HG02610 (cell line): ENCODE measurements around the gene TRAPPC2L.

Experiments used
- ATAC-seq: cut with Tn5 transposase; IDR thresholded peaks from one replicate; pipeline ENCODE4 v1.9.1; 2021; ENCODE audit warnings: mild to moderate bottlenecking, moderate library complexity; ENCODE audit not compliant: unreplicated experiment

The TRAPPC2L gene

DNA sequence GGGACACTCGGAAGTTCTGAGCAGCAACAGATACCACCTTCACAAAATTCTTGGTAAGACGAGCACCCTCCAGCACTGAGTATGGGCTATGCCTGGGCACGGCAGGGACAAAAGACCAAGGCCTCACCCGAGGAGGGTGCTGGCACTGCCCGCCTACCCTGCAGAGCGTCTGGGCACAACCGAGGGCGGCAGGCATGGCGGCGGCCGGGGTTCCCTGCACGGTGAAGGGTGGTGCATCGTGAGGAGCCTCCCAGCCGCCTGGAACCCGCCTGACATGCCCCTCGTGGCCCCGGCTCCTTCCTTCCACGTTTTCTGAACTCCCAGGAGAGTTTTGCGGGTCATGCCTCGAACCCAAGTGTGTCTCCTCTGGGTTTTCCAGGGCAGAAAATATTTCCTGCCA is 19.1 kb upstream of the TRAPPC2L start:
- no peak for ATAC-seq

DNA sequence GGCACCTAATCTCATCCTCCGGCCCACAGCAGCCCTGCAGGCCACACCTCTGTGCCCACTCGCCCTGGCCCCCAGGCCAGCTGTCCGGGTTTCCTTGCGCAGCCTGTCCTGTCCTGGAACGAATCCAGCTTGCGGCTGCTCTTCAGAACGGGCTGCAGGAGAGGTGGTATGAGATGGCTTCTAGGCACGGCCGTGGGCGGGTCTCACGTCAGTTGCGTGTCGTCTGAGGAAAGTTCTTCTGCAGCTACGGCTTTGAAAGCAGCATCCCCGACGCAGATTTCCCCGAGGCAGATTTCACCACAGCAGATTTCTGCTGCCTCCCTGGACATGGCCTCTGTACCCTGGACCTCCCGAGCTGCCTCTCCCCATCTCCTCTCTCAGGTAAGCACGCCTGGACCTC is 18.4 kb upstream of the TRAPPC2L start:
- no peak for ATAC-seq

DNA sequence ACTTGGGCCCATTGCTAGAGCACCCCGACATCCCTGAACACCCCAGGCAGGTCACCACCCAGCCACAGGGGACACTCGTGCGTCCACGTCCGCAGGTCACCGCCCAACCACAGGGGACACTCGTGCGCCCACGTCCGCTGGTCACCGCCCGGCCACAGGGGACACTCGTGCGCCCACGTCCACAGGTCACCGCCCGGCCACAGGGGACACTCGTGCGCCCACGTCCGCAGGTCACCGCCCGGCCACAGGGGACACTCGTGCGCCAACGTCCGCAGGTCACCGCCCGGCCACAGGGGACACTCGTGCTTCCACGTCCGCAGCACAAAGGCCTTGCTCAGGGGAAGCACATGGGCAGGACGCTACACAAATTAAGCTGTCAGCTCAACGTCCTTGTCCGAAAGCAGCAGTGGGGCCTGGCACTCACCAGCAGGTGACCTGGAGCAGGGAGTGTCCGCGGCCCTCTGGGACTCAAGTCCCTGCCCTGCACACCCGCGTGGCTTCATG is 17.8 kb upstream of the TRAPPC2L start:
- ATAC-seq, result no peak

DNA sequence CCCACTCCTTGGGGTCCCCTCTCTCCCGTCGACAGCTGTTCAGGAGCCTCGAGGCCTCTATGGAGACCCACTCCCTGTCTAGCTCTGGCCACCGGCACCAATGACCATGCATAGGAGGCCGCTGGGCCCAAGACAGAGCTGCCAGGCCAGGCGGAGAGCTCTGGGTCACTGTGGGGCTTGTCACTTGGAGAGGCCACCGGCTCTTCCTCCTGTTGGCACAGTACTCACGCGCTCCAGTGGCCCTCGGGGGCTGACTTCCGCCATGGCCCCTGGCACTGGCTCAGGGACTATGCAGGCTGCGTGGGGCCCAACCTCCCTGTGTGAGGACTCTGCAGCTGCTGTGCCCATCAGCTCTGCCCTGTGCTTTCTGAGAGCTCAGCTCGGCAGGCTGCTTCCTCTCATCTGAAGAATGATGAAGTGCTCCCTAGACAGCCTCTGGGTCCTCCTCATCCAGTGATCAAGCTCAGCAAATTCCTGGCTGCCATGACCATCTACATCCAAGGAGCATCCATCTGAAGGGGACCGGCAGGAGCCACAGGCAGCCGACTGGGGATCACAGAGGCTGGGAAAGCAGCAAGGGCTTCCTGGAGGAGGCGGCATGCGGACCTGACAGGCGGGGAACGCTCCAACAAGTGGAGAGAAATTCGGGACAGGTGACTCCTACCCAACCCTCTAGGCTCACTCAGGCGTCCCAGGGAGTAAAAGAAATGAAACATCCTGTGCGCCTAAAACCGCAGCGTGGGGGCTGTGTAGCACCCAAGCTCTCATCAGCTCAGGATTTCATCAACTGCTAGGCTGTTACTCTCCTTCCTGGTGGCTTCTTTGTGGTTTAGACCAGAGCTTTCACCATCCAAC is 17.0 kb upstream of the TRAPPC2L start:
- ATAC-seq, result no peak

DNA sequence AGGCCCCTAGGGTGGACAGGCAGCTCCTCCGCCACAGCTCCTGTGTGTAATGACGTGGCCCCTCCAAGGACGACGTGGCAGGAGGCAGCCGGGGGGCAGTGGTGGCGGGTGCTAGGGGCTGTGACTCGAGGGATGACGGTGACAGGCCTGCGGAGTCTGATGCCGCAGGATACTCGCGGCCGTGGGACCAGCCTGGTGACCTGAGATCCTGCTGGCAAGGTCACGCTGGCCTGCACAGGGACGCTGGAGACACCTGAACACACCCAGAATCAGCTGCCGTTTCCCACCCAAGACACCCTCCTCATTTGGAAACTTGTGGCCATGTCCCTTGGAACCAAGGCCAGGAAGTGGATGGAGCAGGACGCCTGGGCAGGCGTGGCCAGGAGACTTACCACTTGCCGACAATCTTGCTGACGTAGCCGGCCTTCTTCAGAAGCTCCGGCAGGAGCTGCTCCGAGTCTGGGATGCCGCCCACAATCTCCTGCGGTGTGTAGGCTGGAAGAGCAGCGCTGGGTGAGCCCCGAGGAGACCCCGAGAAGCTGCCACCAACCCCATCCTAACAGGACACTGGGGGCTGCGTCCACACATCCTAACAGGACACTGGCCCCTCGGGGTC is 16.2 kb upstream of the TRAPPC2L start:
- no peak for ATAC-seq

DNA sequence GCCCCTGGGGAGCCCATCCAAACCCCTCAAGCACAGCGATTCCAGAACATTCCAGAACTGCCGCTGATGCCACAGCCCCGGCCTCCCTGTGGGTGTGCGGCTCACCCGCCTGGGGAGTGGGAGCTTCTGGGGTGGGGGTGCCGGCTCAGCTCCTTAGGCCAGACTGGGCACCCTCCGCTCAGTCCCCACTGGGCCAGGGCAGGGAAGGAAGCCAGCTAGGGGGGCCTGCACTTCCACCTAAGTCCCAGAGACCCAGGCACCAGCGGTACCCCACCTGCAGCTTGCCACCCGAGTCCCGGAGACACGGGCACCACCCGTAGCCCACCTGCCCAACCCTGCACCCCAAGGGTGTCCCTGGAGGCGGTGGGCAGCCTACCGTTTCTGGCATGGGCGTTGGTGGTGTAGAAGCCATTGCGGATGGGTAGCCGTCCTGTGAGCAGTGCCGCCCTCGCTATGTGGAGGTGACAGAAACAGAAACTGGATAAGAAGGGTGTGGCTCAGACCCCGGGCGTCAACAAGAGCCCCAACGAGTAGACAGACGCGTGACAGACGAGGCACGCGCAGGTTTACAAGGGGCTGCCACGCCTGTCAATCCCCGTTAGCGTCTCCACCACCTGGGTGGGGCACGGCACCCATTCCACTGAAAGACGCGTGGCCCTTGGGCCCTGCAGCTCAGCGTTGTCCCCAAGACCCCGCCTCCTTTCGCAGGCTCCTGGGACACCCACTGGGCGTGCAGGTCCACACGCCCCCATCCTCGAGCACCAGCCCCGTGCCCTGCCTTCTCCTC is 15.2 kb upstream of the TRAPPC2L start:
- no peak for ATAC-seq

DNA sequence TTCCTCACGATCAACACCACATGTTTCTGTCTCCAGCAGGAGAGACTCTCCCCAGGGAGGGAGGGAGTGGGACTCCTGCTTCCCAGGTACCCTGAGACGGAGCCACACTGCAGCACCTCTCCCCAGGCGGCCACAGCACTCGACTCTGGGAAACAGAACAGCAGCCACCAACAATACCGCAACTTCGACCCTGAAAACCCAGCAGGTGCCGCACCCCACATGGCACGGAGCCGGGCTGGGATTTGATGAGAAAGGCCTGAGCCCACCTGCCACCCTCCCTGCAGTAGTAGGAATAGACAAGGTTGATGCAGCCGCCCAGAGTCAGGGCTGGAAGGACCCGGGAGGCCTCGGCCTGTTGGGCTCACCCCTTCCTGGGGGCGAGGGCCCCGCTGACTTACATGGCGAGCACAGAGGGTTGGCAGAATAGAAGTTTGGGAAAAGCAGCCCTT is 14.6 kb upstream of the TRAPPC2L start:
- ATAC-seq, result no peak

DNA sequence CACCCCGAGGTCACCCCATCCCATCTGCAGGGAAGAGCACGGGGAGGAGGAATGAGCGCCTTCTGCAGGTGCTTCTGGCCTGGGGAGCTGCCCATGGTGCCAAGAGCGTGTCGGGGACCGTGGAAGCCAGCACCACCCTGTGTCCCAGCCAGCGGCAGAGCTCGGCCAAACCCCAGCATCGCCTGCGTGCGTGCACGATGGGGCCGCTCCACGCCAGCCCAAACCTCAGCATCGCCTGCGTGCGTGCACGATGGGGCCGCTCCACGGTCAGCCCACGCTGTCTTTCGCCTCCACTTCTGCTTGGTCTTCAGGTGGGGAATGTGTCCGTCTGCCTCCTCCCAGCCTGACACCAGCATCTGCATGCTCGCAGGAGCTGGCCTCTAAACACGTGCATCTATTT is 14.1 kb upstream of the TRAPPC2L start:
- no peak for ATAC-seq

DNA sequence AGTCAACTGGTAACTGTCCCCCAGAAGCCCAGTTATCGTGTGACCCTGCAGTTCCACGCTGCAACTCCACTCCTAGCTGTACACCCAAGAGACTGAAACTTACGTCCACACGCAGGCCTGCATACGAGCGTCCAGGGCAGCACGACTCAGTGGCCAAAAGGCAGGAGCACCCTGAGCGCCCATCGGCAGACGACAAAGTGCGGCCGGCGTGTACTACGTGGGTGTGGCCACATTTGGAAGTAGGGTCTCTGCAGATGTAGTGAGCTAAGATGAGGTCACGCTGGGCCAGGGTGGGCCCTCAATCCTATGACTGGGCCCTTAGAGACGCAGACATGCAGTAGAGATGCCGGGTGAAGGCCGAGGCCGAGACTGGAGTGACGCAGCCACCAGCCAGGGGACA is 13.7 kb upstream of the TRAPPC2L start:
- ATAC-seq, result no peak

DNA sequence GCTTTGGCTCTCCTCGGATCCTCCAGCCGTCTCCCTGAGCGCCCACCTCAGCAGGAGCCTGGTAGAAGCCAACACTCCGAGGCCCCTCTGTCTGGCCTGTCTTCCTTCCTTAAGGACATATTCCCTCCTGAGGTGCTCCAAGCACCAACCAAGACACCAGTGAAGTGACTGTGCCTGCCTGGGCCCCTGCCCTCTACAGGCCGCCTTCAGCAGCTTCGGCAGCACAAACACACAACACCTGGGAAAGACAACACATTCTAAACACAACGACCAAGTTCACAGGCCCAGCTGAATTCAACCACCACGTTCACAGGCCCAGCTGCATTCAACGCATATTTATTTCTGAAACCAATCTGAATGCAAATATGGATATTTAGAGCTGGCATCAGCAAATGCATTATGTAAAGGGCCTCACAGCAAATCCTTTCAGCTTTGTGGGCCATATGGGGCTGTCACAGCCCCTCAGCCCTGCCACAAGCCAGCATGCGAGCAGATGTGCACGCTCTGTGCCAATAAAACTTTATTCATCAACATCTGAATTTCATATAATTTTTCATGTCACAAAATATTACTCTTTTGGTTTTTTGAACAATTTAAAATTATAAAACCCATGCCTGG is 12.4 kb upstream of the TRAPPC2L start:
- no peak for ATAC-seq

DNA sequence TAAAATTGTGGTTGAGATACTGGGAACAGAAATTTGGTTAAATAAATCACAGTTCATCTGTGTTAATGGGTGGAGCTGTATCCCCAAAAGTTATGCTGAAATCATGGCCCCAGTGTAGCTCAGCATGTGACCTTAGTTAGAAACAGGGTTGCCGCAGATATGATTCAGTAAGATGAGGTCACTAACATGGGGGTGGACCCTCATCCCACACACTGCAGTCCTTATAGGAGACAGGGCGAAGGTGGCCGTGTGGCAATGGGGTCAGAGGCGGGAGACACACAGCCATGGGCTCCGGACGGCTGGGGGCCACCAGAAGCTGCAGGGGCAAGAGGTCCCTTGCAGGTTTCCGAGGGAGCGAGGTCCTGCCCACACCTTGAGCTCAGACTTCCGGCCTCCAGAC is 10.8 kb upstream of the TRAPPC2L start:
- ATAC-seq, result no peak

DNA sequence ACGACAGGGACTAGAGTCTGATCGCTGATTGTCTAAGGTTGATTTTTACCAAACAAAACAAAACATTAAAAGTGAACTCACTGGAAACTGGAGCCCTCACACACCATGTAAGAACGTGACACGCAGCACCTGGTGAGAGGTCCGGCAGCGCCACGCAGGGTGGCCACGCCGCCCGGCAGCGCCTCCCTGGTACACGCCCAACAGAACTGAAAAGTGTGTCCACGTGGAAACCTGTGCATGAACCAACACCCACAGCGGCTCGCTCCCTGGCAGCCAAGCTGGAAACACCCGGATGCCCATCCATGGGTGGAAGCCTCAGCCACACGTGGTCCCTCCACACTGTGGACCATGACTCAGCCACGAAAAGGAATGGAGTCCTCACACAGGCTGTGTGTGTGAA is 9.3 kb upstream of the TRAPPC2L start:
- ATAC-seq, result no peak

DNA sequence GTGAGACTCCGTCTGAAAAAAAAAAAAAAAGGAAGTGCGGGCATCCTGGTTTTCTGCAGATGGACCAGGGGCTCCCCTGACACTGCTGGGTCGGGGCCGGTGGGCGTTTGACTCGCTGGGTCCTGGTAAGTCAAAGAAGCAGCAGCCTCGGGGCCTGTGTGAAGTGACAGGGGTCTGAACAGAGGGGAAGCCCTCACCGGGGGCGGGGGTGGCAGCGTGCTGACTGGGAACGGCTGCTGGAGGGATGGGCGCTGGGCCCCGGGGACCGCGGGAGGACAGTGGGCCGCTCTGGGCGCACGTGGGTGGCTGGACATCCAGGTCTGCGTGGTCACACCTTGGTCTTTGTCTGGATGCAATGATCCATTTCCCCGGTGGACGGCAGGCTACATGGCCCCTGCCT is 8.4 kb upstream of the TRAPPC2L start:
- no peak for ATAC-seq

DNA sequence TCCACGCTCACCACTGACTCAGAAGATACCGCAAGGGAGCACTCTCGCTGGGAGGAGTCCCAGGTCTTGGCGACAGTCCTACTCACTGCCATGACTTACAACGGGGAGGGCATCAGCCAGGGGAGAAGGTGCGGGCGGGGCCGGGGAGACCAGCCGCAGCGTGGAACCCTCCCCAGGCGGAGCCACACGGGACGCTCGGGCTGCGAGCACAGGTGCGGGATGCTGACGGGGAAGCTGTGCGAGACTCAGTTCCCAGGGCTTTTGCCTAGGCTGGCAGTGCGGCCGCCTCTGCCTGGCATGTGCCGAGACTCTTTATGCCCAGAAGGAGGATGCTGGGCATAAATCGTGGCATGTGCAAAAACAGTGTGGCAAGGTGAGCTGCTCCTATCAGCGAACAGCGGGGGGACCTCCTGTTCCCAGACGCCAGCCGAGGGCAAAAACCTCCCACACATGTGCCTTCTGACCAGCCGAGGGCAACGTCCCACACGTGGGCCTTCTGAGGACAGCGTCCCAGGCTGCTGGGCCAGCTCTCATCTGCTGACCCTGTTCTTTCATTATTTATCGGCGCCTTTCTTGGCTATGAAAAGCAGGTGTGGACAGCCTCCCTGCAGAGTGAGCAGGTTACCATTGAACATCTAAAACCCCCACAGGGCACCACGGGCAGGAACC is 6.3 kb upstream of the TRAPPC2L start:
- no peak for ATAC-seq

DNA sequence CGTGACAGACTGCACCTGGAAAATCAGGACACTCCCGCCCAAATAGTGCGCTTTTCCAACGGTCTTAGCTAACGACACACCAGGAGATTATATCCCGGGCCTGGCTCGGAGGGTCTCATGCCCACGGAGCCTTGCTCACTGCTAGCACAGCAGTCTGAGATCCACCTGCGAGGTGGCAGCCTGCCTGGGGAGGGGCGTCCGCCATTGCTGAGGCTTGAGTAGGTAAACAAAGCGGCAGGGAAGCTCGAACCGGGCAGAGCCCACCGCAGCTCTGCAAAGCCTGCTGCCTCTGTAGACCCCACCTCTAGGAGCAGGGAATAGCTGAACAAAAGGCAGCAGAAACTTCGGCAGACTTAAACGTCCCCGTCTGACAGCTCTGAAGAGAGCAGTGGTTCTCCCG is 5.3 kb upstream of the TRAPPC2L start:
- no peak for ATAC-seq

DNA sequence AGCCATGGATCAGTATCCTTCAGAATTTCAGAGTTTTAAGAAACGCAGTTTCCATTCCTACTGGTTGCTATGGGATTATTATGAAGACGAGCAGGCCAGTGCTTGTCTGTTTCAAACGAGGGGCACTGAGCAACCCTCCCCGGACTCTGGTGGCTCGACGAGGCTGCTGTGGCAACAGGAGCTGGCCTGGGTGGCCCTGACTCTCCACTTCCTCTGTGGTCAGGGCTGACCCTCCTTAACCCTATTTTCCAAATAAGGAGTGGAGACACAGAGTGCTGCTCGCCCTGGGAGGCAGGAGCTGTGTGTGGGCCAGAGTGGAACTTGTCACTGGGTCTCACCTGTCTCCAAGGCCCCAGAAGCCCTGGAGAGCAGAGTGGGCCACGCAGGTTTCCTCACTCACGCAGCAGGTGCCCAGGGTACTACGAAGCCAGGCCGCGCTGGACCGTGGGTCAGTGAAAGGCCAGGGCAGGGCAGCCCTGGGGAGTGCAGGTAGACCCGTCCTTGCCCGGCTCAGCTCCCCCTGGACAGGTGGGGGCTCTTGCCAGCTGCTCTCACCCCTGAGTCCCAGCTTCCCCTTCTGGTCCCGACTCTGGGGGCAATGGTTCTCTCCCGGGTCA is 3.5 kb upstream of the TRAPPC2L start:
- no peak for ATAC-seq

DNA sequence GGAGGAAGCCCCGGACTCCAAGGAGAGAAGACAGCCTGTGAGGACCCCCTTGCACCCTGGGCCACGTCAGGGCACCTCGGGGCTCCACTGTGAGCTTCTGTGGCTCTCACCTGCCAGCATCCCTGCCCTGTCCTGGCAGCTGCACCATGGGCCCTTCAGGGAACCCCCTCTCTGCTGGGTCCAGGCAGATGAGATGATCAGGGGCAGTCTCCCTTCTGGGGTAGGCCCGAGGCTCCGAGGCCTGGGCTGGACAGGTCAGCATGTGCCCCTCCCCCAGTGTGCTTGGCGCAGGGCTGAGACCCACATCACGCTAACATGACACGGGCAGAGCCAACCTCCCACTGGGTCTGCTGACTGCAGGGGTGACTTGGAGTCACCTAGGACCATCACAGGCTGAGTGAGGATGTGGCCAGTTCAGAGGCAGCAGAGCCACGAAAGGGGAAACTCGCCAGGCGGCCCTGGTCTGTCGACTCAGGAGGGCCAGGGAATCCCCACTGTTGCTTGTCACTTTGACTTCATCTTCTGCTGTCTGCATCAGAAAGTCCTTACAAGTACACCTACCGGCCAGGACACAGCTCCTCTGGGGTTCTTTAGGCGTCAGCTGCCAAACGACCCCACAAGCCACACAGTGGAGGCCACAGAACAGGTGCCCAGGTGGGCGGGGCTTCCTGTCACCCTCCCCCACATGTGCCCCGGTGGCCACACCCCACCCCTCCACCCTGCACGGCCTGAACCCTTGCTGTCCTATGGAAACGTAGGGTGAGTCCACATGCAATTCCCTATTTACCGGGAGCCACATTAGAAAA is 2.4 kb upstream of the TRAPPC2L start:
- ATAC-seq, result peak; percentile 33

DNA sequence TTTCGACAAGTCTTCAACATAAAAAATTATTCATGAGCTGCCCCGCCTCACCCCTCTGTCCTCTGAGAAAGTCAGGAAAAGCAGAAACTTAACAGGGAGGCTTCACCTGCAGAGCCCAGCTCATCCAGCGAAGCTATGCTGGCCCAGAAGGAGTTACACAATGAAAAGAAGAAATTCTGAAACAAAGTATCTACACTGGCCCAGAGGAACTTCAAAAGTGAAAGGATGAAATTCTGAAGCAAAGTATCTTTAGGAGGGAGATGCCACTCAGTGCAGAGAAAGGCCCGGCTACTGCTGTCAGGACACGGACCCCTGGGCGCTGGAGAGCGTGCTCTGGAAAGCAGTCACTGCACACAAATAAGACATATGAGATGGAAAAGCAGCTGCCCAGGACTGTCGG is 1.8 kb upstream of the TRAPPC2L start:
- ATAC-seq, result no peak

DNA sequence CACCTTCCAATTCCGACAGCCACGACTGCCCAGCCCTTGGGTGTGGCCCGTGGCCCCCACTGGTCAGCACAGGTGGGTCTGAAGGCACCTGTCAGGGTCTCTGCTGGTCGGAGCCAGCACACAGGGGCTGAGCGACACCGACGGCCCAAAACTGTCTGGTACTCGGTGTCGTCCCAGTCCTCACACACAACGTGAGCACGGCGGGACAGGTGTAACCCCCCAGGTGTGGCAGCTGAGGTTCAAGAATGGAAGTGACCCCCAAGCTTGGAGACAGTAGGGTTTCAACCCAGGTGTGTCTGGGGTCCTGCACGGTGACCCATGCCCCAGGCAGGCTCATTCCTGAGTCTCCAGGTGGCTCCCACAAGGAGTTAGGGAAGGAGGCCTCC is 1.2 kb upstream of the TRAPPC2L start:
- ATAC-seq, result no peak
